IPS DF 19.7 (cell line): ENCODE measurements around the gene EGLN1.

ENCODE experiments used
- DNase-seq: peaks from one replicate; pipeline ENCODE4 v3.0.0-alpha.2; 2013; ENCODE audit warnings: low read depth, low spot score

Gene EGLN1

DNA sequence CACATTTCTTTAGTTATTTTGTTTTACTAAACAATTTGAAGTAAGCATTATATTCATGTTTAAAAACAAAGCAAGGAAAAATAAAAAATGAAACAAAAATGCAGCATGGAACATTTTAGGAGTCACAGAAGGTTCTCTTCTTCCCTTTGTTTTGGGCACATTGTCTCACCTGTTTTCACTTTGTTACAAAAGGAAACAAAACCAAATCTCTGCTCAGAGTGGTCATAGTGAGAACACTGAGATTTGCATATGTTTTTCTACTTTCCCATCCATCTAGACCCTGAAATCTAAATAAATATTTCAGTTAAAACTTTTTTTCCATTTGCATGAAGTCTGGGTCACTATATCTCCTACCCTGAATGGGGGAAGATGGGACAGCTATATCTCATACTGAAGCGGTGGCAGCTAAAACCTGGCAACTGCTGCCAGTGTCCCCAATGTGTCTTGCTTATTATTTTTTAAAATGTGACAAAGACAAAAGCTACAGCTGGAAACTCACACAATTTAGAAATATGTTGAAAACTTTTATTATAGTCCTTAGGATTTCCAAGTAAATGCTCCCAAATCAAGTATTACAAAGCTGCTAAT lies 87.9 kb downstream of the EGLN1 start:
- no peak for DNase-seq

GRCh38 chr1:231332761-231333160 lies 89.3 kb downstream of the EGLN1 start:
- DNase-seq, result no peak

GRCh38 chr1:231329483-231329882 lies 92.6 kb downstream of the EGLN1 start:
- no peak for DNase-seq

DNA sequence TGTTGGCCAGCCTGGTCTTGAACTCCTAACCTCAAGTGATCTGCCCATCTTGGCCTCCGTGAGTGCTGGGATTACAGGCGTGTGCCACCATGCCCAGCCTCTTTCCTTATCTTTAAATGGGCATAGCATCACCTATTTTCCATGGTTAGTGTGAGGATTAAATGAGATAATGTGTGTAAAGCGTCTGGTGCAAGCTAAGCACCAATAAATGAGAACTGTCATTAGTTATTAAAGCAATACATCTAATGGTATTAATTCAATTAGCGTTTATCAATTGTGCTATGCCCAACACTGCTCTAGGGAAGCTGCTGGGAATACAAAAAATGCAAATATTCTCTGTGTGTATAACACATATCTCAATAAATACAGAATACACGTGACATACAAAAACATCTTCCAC lies 94.5 kb downstream of the EGLN1 start:
- DNase-seq, result no peak

DNA sequence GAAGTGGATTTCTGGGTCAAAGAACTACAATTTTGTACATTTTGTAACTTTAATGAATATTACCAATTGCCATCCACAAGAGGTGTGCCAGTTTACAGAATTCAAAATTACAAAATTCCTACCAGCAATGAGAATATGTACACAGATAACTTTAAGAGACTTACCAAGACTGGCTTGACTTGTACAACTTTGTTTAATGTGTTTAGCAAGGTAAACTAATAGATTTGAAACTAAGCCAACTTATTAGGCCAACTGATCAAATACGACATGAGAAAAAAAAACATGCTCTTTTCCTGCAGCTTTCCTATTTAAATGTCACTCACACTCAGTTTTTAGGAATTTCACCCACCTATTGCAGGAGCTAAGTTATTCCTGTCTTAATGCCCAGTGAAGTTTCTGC lies 95.8 kb downstream of the EGLN1 start:
- DNase-seq, result no peak

DNA sequence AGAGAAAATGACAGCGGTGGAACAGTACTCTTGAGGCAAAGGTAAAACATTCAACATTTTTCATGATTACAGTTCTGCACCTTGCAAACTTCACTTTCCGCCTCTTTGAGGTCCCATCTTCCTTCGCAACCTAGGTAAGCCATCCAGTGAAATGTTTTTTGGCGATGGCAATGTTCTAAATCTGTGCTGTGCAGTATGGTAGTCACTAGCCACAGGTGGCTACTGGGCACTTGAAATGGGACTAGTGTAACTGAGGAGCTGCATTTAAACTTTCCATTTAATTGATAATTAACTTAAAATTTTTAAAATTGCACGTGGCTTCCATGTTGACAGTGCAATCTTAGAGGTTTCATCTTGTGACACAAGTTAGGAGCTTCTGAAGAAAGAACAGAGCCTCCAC lies 97.4 kb downstream of the EGLN1 start:
- no peak for DNase-seq

GRCh38 chr1:231322880-231323530 lies 99.1 kb downstream of the EGLN1 start:
- DNase-seq, result no peak

DNA sequence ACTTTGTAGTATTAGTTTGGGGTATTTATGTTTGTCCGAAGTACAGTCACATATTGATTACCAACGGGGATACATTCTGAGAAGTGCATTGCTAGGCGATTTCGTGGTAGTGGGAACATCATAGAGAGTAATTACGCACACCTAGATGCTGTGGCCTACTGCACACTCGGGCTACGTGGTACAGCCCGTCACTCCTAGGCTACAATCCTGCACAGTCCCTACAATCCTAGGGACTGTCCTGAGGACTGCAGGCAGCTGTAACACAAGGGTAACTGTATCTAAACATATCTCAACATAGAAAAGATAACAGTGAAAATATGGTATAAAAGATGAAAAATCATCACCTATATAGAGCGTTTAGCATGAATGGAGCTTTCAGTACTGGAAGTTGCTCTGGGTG lies 103.0 kb downstream of the EGLN1 start:
- no peak for DNase-seq

DNA sequence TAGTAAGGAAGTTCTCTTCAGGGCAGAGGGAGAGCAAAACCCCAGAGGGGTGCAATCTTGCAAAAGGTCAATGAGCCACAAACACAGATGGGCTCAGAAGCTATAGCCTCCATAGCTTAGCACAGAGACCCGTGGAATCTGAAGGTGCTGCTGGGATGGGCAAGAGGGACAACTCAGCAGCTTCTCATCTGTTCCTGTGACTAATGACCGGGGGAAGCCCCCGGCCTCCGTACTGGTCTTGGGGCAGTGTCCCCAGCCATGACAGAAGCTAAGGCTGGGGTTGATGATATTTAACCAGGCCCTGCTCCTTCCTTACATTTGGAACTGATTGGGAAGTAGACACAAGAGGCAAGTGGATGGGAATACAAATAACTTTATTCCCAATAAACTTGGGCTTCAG lies 103.5 kb downstream of the EGLN1 start:
- no peak for DNase-seq

DNA sequence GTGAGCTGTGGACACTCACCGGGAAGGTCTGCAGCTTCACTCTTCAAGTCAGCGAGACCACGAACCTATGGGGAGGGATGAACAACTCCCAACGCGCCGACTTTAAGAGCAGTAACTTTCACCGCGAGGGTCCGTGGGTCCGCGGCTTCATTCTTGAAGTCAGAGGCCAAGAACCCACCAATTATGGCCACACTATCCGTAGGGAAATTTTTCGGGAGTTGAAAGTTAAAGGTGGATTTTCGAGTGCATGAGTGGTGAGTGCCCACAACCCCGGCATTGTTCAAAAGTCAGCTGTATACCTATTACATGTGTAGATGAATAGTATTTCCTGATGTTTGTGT lies 104.1 kb downstream of the EGLN1 start:
- DNase-seq, result no peak

DNA sequence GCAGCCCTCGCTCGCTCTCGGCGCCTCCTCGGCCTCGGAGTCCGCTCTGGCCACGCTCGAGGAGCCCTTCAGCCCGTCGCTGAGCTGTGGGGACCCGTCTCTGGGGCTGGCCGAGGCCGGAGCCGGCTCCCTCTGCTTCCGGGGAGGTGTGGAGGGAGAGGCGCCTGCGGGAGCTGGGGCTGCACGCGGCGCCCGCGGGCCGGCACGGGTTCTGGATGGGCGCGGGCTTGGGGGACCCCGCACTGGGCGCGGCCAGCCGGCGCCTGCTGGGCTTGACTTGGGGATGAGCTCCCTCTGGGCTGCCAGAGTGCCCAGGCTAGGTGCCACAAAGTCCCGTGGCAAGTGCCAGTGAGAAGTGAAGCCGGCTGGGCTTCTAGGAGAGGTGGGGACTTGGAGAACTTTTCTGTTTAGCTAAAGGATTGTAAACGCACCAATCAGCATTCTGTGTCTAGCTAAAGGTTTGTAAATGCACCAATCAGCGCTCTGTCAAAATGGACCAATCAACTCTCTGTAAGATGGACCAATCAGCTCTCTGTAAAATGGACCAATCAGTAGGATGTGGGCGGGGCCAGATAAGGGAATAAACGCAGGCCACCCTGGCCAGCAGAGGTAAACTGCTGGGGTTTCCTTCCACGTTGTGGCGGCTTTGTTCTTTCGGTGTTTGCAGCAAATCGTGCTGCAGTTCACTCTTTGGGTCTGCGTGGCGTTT lies 104.6 kb downstream of the EGLN1 start:
- DNase-seq, result no peak

GRCh38 chr1:231315887-231316286 lies 106.2 kb downstream of the EGLN1 start:
- DNase-seq, result peak; percentile 50
